Spleen (tissue), 11 donors: ENCODE measurements around the gene UROC1. TPM values are rescaled to one million over a fixed set of nuclear protein-coding genes. Genes with fewer than 3 reads are reported as not detected.

Experiments
- DNase-seq: peaks from one replicate; pipeline ENCODE4 v3.0.0-alpha.2; 2020
- H3K27ac ChIP-seq, 8 donors: fragments of 200-600 bp; sonication (generic) in 7 of 8; 1 replicate in 4 of 8; 2 replicates in 4 of 8; pipeline versions ENCODE4 v1.5.0 to v1.8.0; 2016 to 2021; ENCODE audit warnings: inconsistent platforms in 4 of 8, mild to moderate bottlenecking in 4 of 8, moderate library complexity in 1 of 8
- H3K27me3 ChIP-seq, 7 donors: fragments of 200-600 bp; sonication (generic) in 6 of 7; replicated peaks in 1 of 7; 1 replicate in 4 of 7; 2 replicates in 3 of 7; pipeline versions ENCODE4 v1.5.0 to v1.8.0; 2016 to 2021; ENCODE audit warnings: inconsistent platforms in 3 of 7, mild to moderate bottlenecking in 1 of 7
- H3K36me3 ChIP-seq, 6 donors: fragments of 200-600 bp; sonication (generic) in 5 of 6; 1 replicate in 4 of 6; 2 replicates in 2 of 6; pipeline versions ENCODE4 v1.5.0 to v1.8.0; 2016 to 2021; ENCODE audit warnings: inconsistent platforms in 2 of 6
- H3K4me1 ChIP-seq, 6 donors: fragments of 200-600 bp; sonication (generic) in 5 of 6; 1 replicate in 3 of 6; 2 replicates in 3 of 6; pipeline versions ENCODE4 v1.5.0 to v1.8.0; 2016 to 2021; ENCODE audit warnings: inconsistent platforms in 3 of 6
- H3K4me3 ChIP-seq, 8 donors: fragments of 200-600 bp; sonication (generic) in 7 of 8; 1 replicate in 4 of 8; 2 replicates in 4 of 8; pipeline versions ENCODE4 v1.5.0 to v1.8.0; 2016 to 2021; ENCODE audit warnings: inconsistent platforms in 4 of 8, mild to moderate bottlenecking in 4 of 8, moderate library complexity in 2 of 8
- H3K9me3 ChIP-seq, 8 donors: fragments of 200-600 bp; sonication (generic) in 7 of 8; 1 replicate in 4 of 8; 2 replicates in 4 of 8; pipeline versions ENCODE4 v1.5.0 to v1.8.0; 2016 to 2021; ENCODE audit warnings: inconsistent platforms in 4 of 8
- POLR2A ChIP-seq, 3 donors: fragments of 450-650 bp; IDR thresholded peaks; one replicate each; pipeline ENCODE4 v1.5.1; 2017; ENCODE audit warnings: antibody characterized with exemption in 3 of 3, mild to moderate bottlenecking in 1 of 3
- POLR2AphosphoS5 ChIP-seq, 3 donors: sonication (generic); formaldehyde crosslinking; IDR thresholded peaks; one replicate each; pipeline ENCODE4 v1.5.1; 2017; ENCODE audit warnings: antibody characterized with exemption in 3 of 3
- WGBS, 5 donors: extraction: QIAGEN DNeasy Blood & Tissue Kit in 3 of 5; methylation state at CpG; one replicate each; pipeline versions ENCODE4 v1.1.5 to v1.1.7; 2013 to 2018; 5-methylcytosine and 5-hydroxymethylcytosine counted together
- intact Hi-C: fragments of 100-400 bp; cut with DNase I; formaldehyde crosslinking; loops from one replicate; pipeline ENCODE4 v1.15.0; 2023; ENCODE audit warnings: low total_unique reads
- polyA plus RNA-seq, 3 donors: library from polyadenylated mRNA; stranded (reverse); fragments of 200-250 nt; gene quantifications; one replicate each; pipeline ENCODE4 v1.2.1, GENCODE V29; 2013
- total RNA-seq, 7 donors: library from RNA; depleted of rRNA in 3 of 7; stranded (reverse); fragments of >200 nt in 3 of 7; fragmentation: NEBNext Ultra II Directional in 4 of 7; extraction: Animal tissue kit (Norgen Biotek cat#: 25700) in 4 of 7; gene quantifications; one replicate each; pipeline versions ENCODE4 v1.1.0 to v1.2.1, GENCODE V29; 2016 to 2021
- TF ChIP-seq, protein P1 (sequence below), 11 experiments: fragments of 200-600 bp in 7 of 11; fragments of 450-650 bp in 4 of 11; sonication (generic) in 4 of 11; IDR thresholded peaks in 8 of 11; conservative IDR thresholded peaks in 3 of 11; 1 replicate in 7 of 11; 2 replicates in 4 of 11; pipeline versions ENCODE4 v1.4.0 to v1.8.0; 2016 to 2021; ENCODE audit warnings: antibody characterized with exemption in 11 of 11, inconsistent platforms in 4 of 11, mild to moderate bottlenecking in 1 of 11
- donor health status: healthy with polysubstance abuse.
- donor health status: DM: no; HTN: no; CAD: no; lungs with moderate emphysema.
- donor health status: DM: no; HTN: no; CAD: no.
- donor health status: Bipolar disorder and iron deficiency.
- donor health status: healthy.
- donor health status: DM: no; HTN: no; CAD: no.
- donor health status: DM: yes; HTN: yes; CAD: no.

Gene UROC1
- total and polyA plus RNA-seq, 10 donors: 0.02 to 0.16 (median 0.03) TPM; not detected in 6

- no peak overlapping the region for H3K27ac ChIP-seq
- TF ChIP-seq, protein P1, sequence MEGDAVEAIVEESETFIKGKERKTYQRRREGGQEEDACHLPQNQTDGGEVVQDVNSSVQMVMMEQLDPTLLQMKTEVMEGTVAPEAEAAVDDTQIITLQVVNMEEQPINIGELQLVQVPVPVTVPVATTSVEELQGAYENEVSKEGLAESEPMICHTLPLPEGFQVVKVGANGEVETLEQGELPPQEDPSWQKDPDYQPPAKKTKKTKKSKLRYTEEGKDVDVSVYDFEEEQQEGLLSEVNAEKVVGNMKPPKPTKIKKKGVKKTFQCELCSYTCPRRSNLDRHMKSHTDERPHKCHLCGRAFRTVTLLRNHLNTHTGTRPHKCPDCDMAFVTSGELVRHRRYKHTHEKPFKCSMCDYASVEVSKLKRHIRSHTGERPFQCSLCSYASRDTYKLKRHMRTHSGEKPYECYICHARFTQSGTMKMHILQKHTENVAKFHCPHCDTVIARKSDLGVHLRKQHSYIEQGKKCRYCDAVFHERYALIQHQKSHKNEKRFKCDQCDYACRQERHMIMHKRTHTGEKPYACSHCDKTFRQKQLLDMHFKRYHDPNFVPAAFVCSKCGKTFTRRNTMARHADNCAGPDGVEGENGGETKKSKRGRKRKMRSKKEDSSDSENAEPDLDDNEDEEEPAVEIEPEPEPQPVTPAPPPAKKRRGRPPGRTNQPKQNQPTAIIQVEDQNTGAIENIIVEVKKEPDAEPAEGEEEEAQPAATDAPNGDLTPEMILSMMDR (IDR thresholded peaks at IDR 0.05 in 8 of 11, conservative IDR thresholded peaks at IDR 0.05 in 3 of 11): no peak
- no peak for TF ChIP-seq POLR2AphosphoS5 (IDR thresholded peaks at IDR 0.05)
- no peak for TF ChIP-seq POLR2A (IDR thresholded peaks at IDR 0.05)
- no peaks in the 10 kb centered on the region for H3K36me3 ChIP-seq
- peak; percentile 37 for DNase-seq
- peaks cover 0 to 26% (median 14%) of the 10 kb centered on the region in 7 donors for H3K27me3 ChIP-seq
- WGBS, 5 donors: 67 to 85% (median 84%) methylated on average over 5 of the region's 5 CpGs
- no peaks in the 10 kb centered on the region for H3K9me3 ChIP-seq
- H3K4me1 ChIP-seq: peaks cover 0 to 26% (median 8%) of the 10 kb centered on the region in 6 donors
- intact Hi-C loops: no loop called here
- no peak overlapping the region for H3K4me3 ChIP-seq
Observed at GRCh38 chr3:126545544-126545943, 28.0 kb upstream of the UROC1 start.

DNA sequence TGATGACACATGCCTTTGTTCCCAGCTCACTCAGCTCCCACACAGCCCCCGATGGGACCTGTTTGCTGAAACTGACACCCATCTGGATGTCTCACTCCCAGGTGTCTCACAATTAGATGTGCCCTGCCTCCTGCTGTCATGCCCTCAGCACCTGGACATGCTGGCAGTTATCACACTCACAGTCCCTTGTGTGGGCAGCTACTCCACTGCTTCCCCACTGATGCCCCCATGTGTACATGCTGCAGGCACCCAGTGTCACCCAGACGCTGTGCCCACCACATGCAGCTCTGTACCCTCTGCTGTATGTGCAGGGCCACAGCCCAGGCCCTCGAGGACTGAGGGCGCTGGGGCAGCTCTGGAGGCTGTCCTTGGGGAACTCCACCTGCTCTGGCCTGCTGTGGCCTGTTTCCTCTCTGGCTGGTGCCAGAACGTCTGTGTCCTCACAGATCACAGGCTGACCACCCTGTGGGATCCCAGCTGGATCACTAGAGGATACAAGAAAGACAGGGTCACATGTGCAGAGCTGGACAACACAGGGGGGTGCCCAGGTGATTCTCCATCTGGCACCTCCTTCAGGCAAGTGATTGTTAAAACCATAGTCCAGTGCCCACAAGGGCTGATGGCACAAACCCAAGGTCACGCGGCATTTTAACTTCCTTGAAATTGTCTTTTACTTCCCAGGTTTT lies 27.2 kb upstream of the UROC1 start:
- H3K4me3 ChIP-seq: no peak overlapping the region
- H3K9me3 ChIP-seq: no peaks in the 10 kb centered on the region
- WGBS, 5 donors: 51 to 75% (median 53%) methylated on average over 3 to 7 of the region's 7 CpGs
- H3K36me3 ChIP-seq: no peaks in the 10 kb centered on the region
- TF ChIP-seq POLR2AphosphoS5 (IDR thresholded peaks at IDR 0.05) (no peak), POLR2A (IDR thresholded peaks at IDR 0.05) (no peak)
- TF ChIP-seq, protein P1 (IDR thresholded peaks at IDR 0.05 in 8 of 11, conservative IDR thresholded peaks at IDR 0.05 in 3 of 11): no peak
- H3K27ac ChIP-seq: no peak overlapping the region
- H3K27me3 ChIP-seq: peaks cover 0 to 26% (median 14%) of the 10 kb centered on the region in 7 donors
- intact Hi-C loops: no loop called here
- peaks cover 0 to 33% (median 9%) of the 10 kb centered on the region in 6 donors for H3K4me1 ChIP-seq
- DNase-seq: peak; percentile 63

DNA sequence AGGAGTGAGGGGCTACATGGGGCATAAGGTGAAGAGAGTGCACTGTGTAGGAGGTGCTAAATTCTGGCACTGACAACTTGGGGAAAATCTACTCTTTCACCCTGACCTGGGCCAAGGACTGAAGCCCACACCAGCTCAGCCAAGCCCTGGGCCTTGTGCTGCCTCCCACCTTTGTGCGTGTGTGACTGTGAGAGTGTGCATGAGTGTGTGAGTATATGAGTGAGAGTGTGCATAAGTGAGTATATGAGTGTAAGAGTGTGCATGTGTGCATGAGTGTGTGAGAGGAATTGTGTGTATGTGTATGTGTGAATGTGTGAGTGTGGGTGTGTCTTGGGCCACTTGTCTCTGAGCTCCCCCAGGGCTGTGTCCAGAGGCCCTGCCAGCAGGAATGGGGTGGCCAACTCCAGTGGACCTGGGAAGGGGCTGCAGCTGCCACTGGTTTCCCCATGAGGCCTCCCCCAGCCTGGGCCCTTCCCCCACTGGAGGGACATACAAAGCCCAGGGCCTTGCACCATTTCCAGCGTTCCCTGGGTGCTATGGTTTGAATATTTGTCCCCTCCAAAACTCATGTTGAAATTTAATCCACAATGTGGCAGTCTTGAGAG lies 26.0 kb upstream of the UROC1 start:
- Histone ChIP-seq H3K4me1 (peaks cover 0 to 27% (median 9%) of the 10 kb centered on the region in 6 donors), H3K27me3 (peaks cover 0 to 26% (median 14%) of the 10 kb centered on the region in 7 donors), H3K4me3 (no peak overlapping the region), H3K36me3 (no peaks in the 10 kb centered on the region), H3K9me3 (no peaks in the 10 kb centered on the region), H3K27ac (no peak overlapping the region)
- 68 to 97% (median 85%) methylated on average over 2 of the region's 2 CpGs for WGBS, 5 donors
- intact Hi-C loops: no loop called here
- peak; percentile 67 for DNase-seq
- TF ChIP-seq, protein P1 (IDR thresholded peaks at IDR 0.05 in 8 of 11, conservative IDR thresholded peaks at IDR 0.05 in 3 of 11): no peak
- TF ChIP-seq POLR2A (IDR thresholded peaks at IDR 0.05): no peak
- no peak for TF ChIP-seq POLR2AphosphoS5 (IDR thresholded peaks at IDR 0.05)
